Muscle of arm (tissue), 12 donors: Measurements from ENCODE around the gene RPP21. TPM values are rescaled to one million over a fixed set of nuclear protein-coding genes. Genes with fewer than 3 reads are reported as not detected.
A peak's percentile ranks its signal among the peaks of the same experiment; 100 is the strongest.

Experiments used
- DNase-seq: peaks from one replicate; pipeline ENCODE4 v3.0.0-alpha.2; 2013
- polyA plus RNA-seq, 12 donors: library from polyadenylated mRNA; unstranded; fragments of 120-200 nt; gene quantifications; one replicate each; pipeline ENCODE4 v1.2.1, GENCODE V29; 2013; ENCODE audit not compliant: insufficient read length in 12 of 12

Gene RPP21
- polyA plus RNA-seq, 12 donors: 13.3 to 40.3 (median 16.1) TPM; not detected in 1

GRCh38 chr6:30326526-30327231 lies 18.3 kb upstream of the RPP21 start, which contains the start of gene TRIM39:
Gene TRIM39 (plus strand): TSS chr6:30326927. CDS start chr6:30329318, 2,391 bp downstream.
- peak; percentile 90 for DNase-seq

- no peak for DNase-seq
These were observed 17.7 kb upstream of the RPP21 start for GRCh38 chr6:30327232-30327746.

GRCh38 chr6:30328397-30328796 lies 16.6 kb upstream of the RPP21 start:
- DNase-seq: no peak

- DNase-seq: no peak
These were observed 15.6 kb upstream of the RPP21 start for GRCh38 chr6:30329331-30329730.

DNA sequence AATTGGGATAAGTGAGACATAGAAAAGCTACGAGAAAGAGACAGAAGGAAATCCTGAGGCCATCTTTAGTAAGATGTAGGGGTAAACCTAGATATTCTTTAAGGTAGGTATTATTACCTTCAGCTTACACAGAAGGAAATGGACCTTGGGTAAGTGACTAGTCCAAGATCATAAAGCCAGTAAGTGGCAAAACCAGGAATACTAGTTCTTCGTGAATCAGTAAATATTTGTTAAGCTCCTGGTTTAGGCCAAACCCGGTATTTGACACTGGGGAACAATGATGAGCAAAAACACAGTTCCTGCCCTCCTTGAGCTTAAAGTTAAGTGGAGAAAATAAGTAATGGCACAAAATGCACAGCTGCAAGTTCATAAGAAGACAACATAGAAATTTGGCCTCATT lies 13.0 kb upstream of the RPP21 start:
- DNase-seq: no peak

- no peak for DNase-seq
These were observed 10.7 kb upstream of the RPP21 start for GRCh38 chr6:30334075-30334783.

GRCh38 chr6:30340589-30341054 lies 4.3 kb upstream of the RPP21 start:
- DNase-seq: no peak

DNA sequence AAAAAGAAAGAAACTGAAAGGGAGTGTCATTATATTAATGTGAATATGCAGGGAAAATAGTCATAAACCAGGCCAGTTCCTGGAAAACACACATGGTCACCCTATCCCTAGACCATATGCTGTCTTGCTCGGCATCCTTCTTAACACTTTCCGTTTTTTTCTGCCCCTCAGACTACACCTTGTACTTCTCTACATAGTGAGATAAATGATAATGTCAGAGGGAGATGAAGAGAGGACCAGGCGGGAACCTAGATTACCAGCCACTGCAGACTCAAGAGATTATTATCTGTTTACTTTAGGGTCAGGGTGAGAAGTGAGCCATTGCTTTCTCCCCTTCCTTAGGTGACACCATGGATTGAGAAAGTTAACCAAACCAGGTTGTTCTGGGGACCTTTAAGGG lies 3.7 kb upstream of the RPP21 start:
- DNase-seq: no peak

GRCh38 chr6:30341728-30342127 lies 3.2 kb upstream of the RPP21 start:
- DNase-seq: no peak

- DNase-seq: no peak
These were observed 627 bp upstream of the RPP21 start for GRCh38 chr6:30344191-30344867.

DNA sequence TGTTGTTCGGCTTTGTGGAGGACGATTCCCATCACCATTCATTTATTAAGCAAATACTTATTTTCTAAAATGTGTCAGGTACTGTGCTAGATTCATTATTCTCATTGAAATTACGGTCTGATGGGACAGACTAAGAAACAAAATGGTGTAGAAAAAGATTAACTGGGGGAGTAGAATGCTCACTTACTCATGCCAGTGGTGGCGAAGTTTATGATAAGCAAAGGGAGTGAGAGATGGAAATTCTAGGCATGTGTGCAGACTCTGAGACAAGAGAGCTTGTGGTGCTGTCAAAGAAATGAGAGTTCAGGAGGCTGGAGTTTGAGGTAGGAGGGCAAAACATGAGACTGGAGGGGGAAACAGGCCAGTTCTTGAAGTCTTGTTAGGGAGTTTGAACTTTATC lies 896 bp downstream of the RPP21 start:
- no peak for DNase-seq

GRCh38 chr6:30348957-30349356 lies 4.0 kb downstream of the RPP21 start:
- no peak for DNase-seq

GRCh38 chr6:30349421-30350177 lies 4.6 kb downstream of the RPP21 start:
- DNase-seq: no peak

DNA sequence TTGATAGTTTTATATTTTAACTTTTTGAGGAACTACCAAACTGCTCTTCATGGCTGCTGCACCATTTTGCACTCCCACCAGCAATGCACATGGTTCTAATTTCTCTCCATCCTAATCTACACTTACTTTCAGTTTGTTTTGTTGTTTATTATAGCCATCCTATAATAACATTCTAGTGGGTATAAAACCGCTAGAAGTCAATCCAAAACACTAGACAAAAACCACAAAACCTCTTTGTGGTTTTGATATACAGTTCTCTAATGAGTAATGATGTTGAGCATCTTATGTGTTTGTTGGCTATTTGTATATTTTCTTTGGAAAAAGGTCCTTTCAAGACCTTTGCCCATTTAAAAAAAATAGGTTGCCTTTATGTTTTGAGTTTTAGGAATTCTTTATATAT lies 5.6 kb downstream of the RPP21 start:
- DNase-seq: no peak

DNA sequence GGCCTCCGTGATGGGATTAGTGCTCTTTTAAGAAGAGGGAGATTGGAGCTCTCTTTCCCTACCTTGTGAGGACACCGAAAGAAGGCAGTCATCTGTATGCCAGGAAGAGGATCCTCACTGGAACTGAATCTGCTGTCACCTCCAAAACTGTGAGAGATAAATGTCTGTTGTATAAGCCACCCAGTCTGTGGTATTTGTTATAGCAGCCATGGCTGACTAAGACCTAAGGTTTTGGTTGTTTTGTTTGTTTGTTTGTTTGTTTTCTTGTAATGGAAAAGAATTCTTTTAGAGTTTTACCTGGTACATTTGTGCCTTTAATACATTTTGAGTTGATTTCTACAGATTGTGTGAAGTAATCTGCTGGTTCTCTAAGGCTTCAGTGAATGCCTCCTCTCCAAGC lies 7.6 kb downstream of the RPP21 start:
- DNase-seq: no peak

GRCh38 chr6:30355281-30355680 lies 10.3 kb downstream of the RPP21 start:
- no peak for DNase-seq

DNA sequence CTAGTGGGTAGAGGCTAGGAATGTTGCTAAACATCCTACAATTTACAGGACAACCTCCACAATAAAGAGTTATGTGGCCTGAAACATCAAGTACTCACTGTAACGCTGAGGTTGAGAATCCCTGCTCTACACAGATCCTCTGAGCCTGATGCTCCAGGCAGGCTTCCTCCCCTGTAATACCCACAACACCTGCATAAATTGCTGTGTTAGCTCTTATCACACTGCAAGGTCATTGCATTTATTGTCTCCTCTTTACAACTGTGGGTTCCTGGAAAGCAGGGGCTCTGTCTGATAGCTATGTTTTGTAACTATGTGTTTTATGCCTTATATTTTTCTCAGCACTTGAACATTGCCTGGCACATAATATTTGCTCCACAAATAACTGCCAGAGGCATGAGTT lies 11.6 kb downstream of the RPP21 start:
- no peak for DNase-seq

DNA sequence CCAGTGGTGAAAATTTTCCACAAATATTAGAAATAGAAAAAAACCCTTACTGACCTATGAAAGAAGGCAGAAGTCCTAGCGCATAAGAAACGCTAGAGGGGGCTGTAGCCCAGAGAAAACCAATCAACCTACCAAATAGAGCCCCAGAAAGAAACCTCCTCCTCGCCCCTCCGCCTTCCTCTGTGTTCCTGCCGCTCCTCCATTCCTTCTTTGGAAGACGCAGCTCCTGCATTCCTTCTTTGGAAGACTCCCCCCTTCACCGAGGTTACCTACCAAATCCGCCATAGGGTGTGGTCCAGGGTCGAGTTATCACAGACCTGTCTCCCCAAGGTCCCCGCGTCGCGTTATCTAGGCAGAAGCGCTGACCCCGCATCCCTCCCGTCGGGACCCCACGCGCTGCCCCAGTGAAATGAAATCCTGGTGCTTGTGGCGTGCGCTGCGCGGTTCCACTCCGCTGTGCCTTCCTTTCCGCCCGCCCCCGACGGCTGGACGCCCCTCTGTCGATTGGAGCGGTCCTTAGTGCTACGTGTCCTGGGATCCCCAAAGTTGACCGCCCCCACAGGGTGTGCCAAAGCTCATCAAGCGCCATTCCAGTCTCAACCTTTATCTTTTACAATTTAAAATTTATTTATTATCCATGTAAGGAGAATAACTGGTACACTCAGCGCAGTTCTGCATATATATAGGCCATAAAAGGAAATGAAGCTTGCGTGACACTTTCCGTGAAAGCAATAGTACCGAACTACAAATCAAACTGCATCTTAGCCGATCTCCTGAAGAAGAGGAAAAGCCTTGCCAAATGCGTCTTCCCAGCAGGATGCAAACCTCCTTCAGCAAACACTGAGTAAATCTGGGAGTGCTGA lies 13.0 kb downstream of the RPP21 start:
- DNase-seq: peak; percentile 51

DNA sequence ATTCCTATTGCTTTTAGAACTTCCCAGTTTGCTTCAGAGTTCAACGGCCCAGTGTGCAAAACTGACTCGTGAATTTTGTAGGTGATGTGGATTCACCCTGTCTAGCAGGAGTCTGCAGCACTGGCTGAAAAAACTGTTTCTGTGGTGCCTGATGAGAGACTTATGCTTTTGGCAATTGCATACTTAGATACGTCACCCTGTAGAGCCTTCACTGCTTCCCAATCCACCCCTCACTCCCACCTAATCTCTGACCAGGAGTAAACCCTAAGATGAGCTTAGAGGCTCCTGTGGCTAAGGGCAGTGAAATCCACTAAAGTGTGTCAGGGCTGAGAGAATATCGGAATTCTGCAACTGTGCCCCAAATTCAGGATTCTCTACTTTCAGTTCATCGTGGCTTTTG lies 14.3 kb downstream of the RPP21 start:
- DNase-seq: no peak

GRCh38 chr6:30360139-30360538 lies 15.2 kb downstream of the RPP21 start:
- no peak for DNase-seq

DNA sequence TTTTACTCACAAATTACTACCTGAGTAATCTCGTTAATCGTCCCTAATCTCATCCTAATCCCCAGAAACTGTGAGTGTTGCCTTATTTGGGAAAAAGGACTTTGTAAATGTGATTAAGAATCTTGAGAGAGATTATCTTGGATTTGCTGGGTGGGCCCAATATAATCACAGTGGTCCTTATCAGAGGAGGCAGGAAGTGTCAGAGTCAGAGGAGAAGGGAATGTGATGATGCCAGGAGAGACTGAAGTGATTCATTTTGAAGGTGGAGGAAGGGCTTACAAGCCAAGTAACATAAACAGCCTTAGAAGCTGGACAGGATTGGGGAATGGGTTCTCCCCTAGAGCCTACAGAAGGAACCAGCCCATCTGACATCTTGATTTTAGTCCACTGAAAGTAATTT lies 16.7 kb downstream of the RPP21 start:
- DNase-seq: no peak
